GM12878 (cell line): ENCODE data around the gene WDR74. TPM values are rescaled to one million over a fixed set of nuclear protein-coding genes. Genes with fewer than 3 reads are reported as not detected.

ENCODE experiments used
- ATAC-seq: fragments of 200-7000 bp; cut with Tn5 transposase; 3 replicates; pipeline ENCODE4 v1.9.1; 2020; ENCODE audit warnings: mild to moderate bottlenecking, moderate library complexity
- BruUV-seq: library from RNA; stranded (reverse); fragments of 400-500 nt; replicated peaks from 2 replicates; lab custom pipeline; 2021; lab: Mats Ljungman, UMichigan
- CTCF ChIA-PET: fragments of 300-600 bp; sonication (Branson Sonifier 250); formaldehyde crosslinking; extraction: SDS; loops from one replicate; lab custom pipeline; 2021; ENCODE audit warnings: inconsistent platforms; lab: Yijun Ruan, JAX
- POLR2A ChIA-PET: fragments of 350-600 bp; formaldehyde crosslinking; extraction: SDS; loops from one replicate; lab custom pipeline; 2021; ENCODE audit warnings: inconsistent platforms; lab: Charles Lee
- RAD21 ChIA-PET: fragments of 300-600 bp; sonication (Branson Sonifier 250); formaldehyde crosslinking; loops from one replicate; lab custom pipeline; 2023; ENCODE audit warnings: antibody characterized with exemption; ENCODE audit not compliant: unreplicated experiment; lab: Charles Lee
- SMC1A ChIA-PET: fragments of 300-600 bp; sonication (Branson Sonifier 250); formaldehyde crosslinking; loops from one replicate; lab custom pipeline; 2023; ENCODE audit not compliant: unreplicated experiment, uncharacterized antibody; lab: Charles Lee
- DNase-seq: peaks from one replicate; pipeline ENCODE4 v3.0.0-alpha.2; 2011; ENCODE audit warnings: low read depth, low spot score
- FAIRE-seq: peaks from 3 replicates; lab custom pipeline; 2011; peaks lifted over from hg19 to GRCh38; lab: Jason Lieb, UNC
- H2AFZ ChIP-seq: 2 replicates; pipeline ENCODE4 v1.6.0; 2011; ENCODE audit warnings: low read depth, low read length, control low read depth; ENCODE audit not compliant: control insufficient read depth
- H3K27ac ChIP-seq: 2 replicates; pipeline ENCODE4 v1.5.1; 2011; ENCODE audit warnings: control low read depth; ENCODE audit not compliant: control insufficient read depth, insufficient read depth
- H3K27me3 ChIP-seq, 2 experiments: replicated peaks in 1 of 2; 2 replicates each; pipeline versions ENCODE4 v1.6.0 to v1.6.1; 2011; ENCODE audit warnings: low read length in 1 of 2; ENCODE audit not compliant: control insufficient read depth in 2 of 2, insufficient read depth in 2 of 2
- H3K36me3 ChIP-seq, 2 experiments: 2 replicates each; pipeline ENCODE4 v1.5.1; 2011; ENCODE audit warnings: low read length in 1 of 2; ENCODE audit not compliant: control insufficient read depth in 2 of 2, insufficient read depth in 2 of 2
- H3K4me1 ChIP-seq: 2 replicates; pipeline ENCODE4 v1.6.1; 2011; ENCODE audit warnings: mild to moderate bottlenecking, low read length, moderate library complexity, mixed read lengths; ENCODE audit not compliant: control insufficient read depth, insufficient read depth
- H3K4me2 ChIP-seq: 2 replicates; pipeline ENCODE4 v1.6.0; 2011; ENCODE audit warnings: control low read depth; ENCODE audit not compliant: control insufficient read depth, insufficient read depth
- H3K4me3 ChIP-seq: fragments of 200-600 bp; sonication (generic); 2 replicates; pipeline ENCODE4 v1.5.1; 2016
- H3K79me2 ChIP-seq: 2 replicates; pipeline ENCODE4 v1.6.0; 2011; ENCODE audit warnings: low read length; ENCODE audit not compliant: control insufficient read depth, insufficient read depth
- H3K9ac ChIP-seq: 2 replicates; pipeline ENCODE4 v1.8.0; 2011; ENCODE audit warnings: low read length, control low read depth, mixed read lengths; ENCODE audit not compliant: control insufficient read depth, insufficient read depth
- H3K9me3 ChIP-seq: replicated peaks from 3 replicates; pipeline ENCODE4 v1.5.1; 2011; ENCODE audit warnings: mild to moderate bottlenecking, low read length; ENCODE audit not compliant: control insufficient read depth, insufficient read depth
- H4K20me1 ChIP-seq: 2 replicates; pipeline ENCODE4 v1.6.0; 2011; ENCODE audit not compliant: control insufficient read depth, insufficient read depth
- ASH2L ChIP-seq: fragments of 300-600, 200-600 bp; sonication (generic); IDR thresholded peaks from 2 replicates; pipeline ENCODE4 v1.6.1; 2017; ENCODE audit warnings: low read depth, mild to moderate bottlenecking, borderline replicate concordance
- HCFC1 ChIP-seq: fragments of 150-350 bp; IDR thresholded peaks from 2 replicates; pipeline ENCODE4 v1.6.1; 2014; ENCODE audit warnings: low read length
- MTA2 ChIP-seq: fragments of 450-650 bp; IDR thresholded peaks from 2 replicates; pipeline ENCODE4 v1.6.1; 2016; ENCODE audit warnings: low read depth, mild to moderate bottlenecking, moderate library complexity
- NR2C2 ChIP-seq: IDR thresholded peaks from 2 replicates; pipeline ENCODE4 v1.6.1; 2011; ENCODE audit warnings: borderline replicate concordance, low read depth; ENCODE audit not compliant: control insufficient read depth, insufficient read length
- POLR2A ChIP-seq: IDR thresholded peaks from 2 replicates; pipeline ENCODE4 v1.6.1; 2011; ENCODE audit warnings: low read depth, mild to moderate bottlenecking, low read length
- POLR2AphosphoS2 ChIP-seq: IDR thresholded peaks from 2 replicates; pipeline ENCODE4 v1.6.1; 2011; ENCODE audit warnings: low read depth, mild to moderate bottlenecking, low read length, improper control_type of control experiment, moderate library complexity
- SRF ChIP-seq, 2 experiments: IDR thresholded peaks; 2 replicates each; pipeline ENCODE4 v1.6.1; 2011; ENCODE audit warnings: low read depth in 2 of 2, low read length in 2 of 2, mild to moderate bottlenecking in 1 of 2, moderate library complexity in 1 of 2
- TAF1 ChIP-seq: IDR thresholded peaks from 2 replicates; pipeline ENCODE4 v1.6.1; 2011; ENCODE audit warnings: mild to moderate bottlenecking, low read depth, low read length, borderline replicate concordance
- WGBS: methylation state at CpG from one replicate; pipeline ENCODE4 v1.1.6; 2016; ENCODE audit warnings: low lambda C conversion rate; ENCODE audit not compliant: insufficient replicate concordance, insufficient coverage; ENCODE audit errors: missing lambda C conversion rate; 5-methylcytosine and 5-hydroxymethylcytosine counted together
- in situ Hi-C: fragments of 300-500 bp; cut with MboI; formaldehyde crosslinking; loops from 9 replicates; pipeline ENCODE4 v1.14.3; 2018; ENCODE audit warnings: mixed read lengths
- intact Hi-C: fragments of 100-400 bp; cut with micrococcal nuclease; formaldehyde crosslinking; loops from one replicate; pipeline ENCODE4 v1.14.2; 2022; ENCODE audit not compliant: unreplicated experiment
- polyA plus RNA-seq, 11 experiments: library from polyadenylated mRNA; depleted of rRNA in 4 of 11; unstranded in 6 of 11; stranded (reverse) in 5 of 11; fragments of >200 nt; fragmentation: Nextera tagmentation in 4 of 11; fragmentation: Illumina TruSeq in 1 of 11; extraction: Ambion mirVana in 4 of 11; extraction: Trizol in 1 of 11; gene quantifications; 1 replicate in 1 of 11; 2 replicates in 10 of 11; pipeline versions ENCODE4 v1.2.1 to v1.2.3, GENCODE V29; 2011 to 2016; ENCODE audit warnings: inconsistent platforms in 2 of 11, missing spikeins in 2 of 11, low read depth in 1 of 11
- total RNA-seq, 4 experiments: library from RNA; depleted of rRNA in 3 of 4; stranded (reverse); fragments of >200 nt in 3 of 4; fragmentation: Illumina TruSeq in 1 of 4; extraction: Trizol in 1 of 4; gene quantifications; 2 replicates each; pipeline versions ENCODE4 v1.2.1 to v1.2.3, GENCODE V29; 2013 to 2021
- TF ChIP-seq, protein P1 (sequence below): IDR thresholded peaks from 2 replicates; pipeline ENCODE4 v1.6.1; 2012; ENCODE audit warnings: low read depth, low read length, improper control_type of control experiment
- TF ChIP-seq, protein P2 (sequence below): fragments of 450-650 bp; conservative IDR thresholded peaks from 2 replicates; pipeline ENCODE4 v1.6.1; 2017; ENCODE audit warnings: mild to moderate bottlenecking, moderate library complexity
- TF ChIP-seq, protein P3 (sequence below): fragments of 450-650 bp; IDR thresholded peaks from 2 replicates; pipeline ENCODE4 v1.6.1; 2018; ENCODE audit warnings: borderline replicate concordance, mild to moderate bottlenecking; ENCODE audit not compliant: partially characterized antibody
- TF ChIP-seq, protein P4 (sequence below): fragments of 450-650 bp; IDR thresholded peaks from 2 replicates; pipeline ENCODE4 v1.6.1; 2017; ENCODE audit warnings: antibody characterized with exemption, mild to moderate bottlenecking, moderate library complexity

WDR74 gene
- total and polyA plus RNA-seq, 10 of the 15 experiments (the other 5 are each of a cell fraction or from before 2014, with no cell fraction given): 18.2 to 103 (median 60.7) TPM

DNA sequence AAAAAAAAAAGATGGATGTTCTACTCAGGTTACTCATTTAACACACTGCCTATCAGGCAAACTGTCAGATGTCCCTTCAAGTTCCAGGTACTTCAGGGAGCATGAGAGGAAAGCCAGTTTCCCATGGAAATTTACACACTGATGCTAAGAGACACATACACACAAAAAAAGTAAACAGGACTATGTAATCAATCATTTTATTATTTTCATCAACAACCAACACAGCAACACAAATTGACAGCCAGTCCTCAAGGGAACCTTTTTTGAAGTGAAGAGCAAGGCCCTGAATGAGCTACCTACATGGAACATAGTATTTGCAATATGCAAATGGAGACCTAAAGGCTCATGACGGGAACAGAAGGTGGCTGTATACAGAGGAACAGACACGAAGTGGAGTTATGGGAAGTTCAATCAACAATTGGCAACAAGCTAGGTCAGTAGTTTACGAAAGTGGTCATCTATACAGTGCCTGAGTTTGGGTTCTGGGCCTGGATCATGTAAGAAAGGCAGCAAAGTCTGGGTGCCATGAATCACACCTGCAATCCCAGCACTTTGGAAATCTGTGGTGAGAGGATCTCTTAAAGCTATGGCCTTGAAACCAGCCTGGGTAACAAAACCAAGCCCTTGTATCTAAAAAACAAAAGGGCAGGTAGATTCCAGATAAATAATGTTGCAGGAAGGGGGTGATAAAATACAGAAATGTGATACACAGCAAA lies 12.6 kb upstream of the WDR74 start:
- POLR2A ChIA-PET: interaction anchor here (0.8 to 7.8 kb wide), 6 partner anchors 8 to 97 kb away, joined by 3 to 66 read pairs (median 4); partner anchors contain the start of gene ZBTB3
- no peaks in the 10 kb centered on the region for H3K27me3 ChIP-seq
- FAIRE-seq: no peak
- peak overlapping the region; percentile 55; the same call in 1 of the 2 replicates for H3K9ac ChIP-seq
- in situ Hi-C loops: no loop called here
- no peak overlapping the region for H3K27ac ChIP-seq
- peak overlapping the region; percentile 91 for H3K4me3 ChIP-seq
- H3K4me2 ChIP-seq: peak overlapping the region; percentile 94
- SMC1A ChIA-PET: interaction anchor here (0.6 to 2.1 kb wide), 5 partner anchors 9 to 142 kb away, joined by 3 to 6 read pairs (median 3); no protein-coding TSS in a partner anchor
- peak; percentile 1; the same call in 1 of the 3 replicates for ATAC-seq
- H3K9me3 ChIP-seq: no peaks in the 10 kb centered on the region
- peaks cover 17 to 32% of the 10 kb centered on the region in 2 experiments for H3K36me3 ChIP-seq
- H4K20me1 ChIP-seq: 0 out of 2 replicates have a peak, but pooled peaks cover 3% of the 10 kb centered on the region
- H3K4me1 ChIP-seq: peaks cover 17% of the 10 kb centered on the region
- no peak overlapping the region for H2AFZ ChIP-seq
- CTCF ChIA-PET: interaction anchor here (0.9 to 2.6 kb wide), 5 partner anchors 9 to 66 kb away, joined by 3 to 6 read pairs (median 4); no protein-coding TSS in a partner anchor
- no peak for DNase-seq
- RAD21 ChIA-PET: interaction anchor here (0.6 to 1.5 kb wide), 2 partner anchors 9 to 307 kb away, joined by 3 to 4 read pairs; no protein-coding TSS in a partner anchor
- no TSS peak for BruUV-seq
- H3K79me2 ChIP-seq: peaks cover 55% of the 10 kb centered on the region
- WGBS: 23% methylated on average over 3 of the region's 3 CpGs
- intact Hi-C loops: no loop called here
- TF ChIP-seq, protein P1, sequence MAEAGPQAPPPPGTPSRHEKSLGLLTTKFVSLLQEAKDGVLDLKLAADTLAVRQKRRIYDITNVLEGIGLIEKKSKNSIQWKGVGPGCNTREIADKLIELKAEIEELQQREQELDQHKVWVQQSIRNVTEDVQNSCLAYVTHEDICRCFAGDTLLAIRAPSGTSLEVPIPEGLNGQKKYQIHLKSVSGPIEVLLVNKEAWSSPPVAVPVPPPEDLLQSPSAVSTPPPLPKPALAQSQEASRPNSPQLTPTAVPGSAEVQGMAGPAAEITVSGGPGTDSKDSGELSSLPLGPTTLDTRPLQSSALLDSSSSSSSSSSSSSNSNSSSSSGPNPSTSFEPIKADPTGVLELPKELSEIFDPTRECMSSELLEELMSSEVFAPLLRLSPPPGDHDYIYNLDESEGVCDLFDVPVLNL: no peak
- TF ChIP-seq, protein P2, sequence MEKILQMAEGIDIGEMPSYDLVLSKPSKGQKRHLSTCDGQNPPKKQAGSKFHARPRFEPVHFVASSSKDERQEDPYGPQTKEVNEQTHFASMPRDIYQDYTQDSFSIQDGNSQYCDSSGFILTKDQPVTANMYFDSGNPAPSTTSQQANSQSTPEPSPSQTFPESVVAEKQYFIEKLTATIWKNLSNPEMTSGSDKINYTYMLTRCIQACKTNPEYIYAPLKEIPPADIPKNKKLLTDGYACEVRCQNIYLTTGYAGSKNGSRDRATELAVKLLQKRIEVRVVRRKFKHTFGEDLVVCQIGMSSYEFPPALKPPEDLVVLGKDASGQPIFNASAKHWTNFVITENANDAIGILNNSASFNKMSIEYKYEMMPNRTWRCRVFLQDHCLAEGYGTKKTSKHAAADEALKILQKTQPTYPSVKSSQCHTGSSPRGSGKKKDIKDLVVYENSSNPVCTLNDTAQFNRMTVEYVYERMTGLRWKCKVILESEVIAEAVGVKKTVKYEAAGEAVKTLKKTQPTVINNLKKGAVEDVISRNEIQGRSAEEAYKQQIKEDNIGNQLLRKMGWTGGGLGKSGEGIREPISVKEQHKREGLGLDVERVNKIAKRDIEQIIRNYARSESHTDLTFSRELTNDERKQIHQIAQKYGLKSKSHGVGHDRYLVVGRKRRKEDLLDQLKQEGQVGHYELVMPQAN: no peak
- TF ChIP-seq MTA2 (no peak), TAF1 (no peak), POLR2AphosphoS2 (no peak), HCFC1 (no peak), SRF (IDR thresholded peaks at IDR 0.05; ENCODE audit: low read depth in 2 of 2, low read length in 2 of 2) (no peak), ASH2L (no peak), POLR2A (no peak), NR2C2 (no peak)
- TF ChIP-seq, protein P3, sequence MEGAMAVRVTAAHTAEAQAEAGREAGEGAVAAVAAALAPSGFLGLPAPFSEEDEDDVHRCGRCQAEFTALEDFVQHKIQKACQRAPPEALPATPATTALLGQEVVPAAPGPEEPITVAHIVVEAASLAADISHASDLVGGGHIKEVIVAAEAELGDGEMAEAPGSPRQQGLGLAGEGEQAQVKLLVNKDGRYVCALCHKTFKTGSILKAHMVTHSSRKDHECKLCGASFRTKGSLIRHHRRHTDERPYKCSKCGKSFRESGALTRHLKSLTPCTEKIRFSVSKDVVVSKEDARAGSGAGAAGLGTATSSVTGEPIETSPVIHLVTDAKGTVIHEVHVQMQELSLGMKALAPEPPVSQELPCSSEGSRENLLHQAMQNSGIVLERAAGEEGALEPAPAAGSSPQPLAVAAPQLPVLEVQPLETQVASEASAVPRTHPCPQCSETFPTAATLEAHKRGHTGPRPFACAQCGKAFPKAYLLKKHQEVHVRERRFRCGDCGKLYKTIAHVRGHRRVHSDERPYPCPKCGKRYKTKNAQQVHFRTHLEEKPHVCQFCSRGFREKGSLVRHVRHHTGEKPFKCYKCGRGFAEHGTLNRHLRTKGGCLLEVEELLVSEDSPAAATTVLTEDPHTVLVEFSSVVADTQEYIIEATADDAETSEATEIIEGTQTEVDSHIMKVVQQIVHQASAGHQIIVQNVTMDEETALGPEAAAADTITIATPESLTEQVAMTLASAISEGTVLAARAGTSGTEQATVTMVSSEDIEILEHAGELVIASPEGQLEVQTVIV: no peak
- TF ChIP-seq, protein P4, sequence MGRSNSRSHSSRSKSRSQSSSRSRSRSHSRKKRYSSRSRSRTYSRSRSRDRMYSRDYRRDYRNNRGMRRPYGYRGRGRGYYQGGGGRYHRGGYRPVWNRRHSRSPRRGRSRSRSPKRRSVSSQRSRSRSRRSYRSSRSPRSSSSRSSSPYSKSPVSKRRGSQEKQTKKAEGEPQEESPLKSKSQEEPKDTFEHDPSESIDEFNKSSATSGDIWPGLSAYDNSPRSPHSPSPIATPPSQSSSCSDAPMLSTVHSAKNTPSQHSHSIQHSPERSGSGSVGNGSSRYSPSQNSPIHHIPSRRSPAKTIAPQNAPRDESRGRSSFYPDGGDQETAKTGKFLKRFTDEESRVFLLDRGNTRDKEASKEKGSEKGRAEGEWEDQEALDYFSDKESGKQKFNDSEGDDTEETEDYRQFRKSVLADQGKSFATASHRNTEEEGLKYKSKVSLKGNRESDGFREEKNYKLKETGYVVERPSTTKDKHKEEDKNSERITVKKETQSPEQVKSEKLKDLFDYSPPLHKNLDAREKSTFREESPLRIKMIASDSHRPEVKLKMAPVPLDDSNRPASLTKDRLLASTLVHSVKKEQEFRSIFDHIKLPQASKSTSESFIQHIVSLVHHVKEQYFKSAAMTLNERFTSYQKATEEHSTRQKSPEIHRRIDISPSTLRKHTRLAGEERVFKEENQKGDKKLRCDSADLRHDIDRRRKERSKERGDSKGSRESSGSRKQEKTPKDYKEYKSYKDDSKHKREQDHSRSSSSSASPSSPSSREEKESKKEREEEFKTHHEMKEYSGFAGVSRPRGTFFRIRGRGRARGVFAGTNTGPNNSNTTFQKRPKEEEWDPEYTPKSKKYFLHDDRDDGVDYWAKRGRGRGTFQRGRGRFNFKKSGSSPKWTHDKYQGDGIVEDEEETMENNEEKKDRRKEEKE: no peak
